ENCODE results near the gene ARHGAP29. TPM values are rescaled to one million over a fixed set of nuclear protein-coding genes. Genes with fewer than 3 reads are reported as not detected.

Gene ARHGAP29
- total and polyA plus RNA-seq, 2 experiments from 2014 or later = 114 to 152 TPM

GRCh38 chr1:94255476-94255875 lies 18.1 kb upstream of the ARHGAP29 start:
- Histone ChIP-seq H3K36me3 (ENCODE audit: low read depth) (no peaks in the 10 kb centered on the region), H3F3A (ENCODE audit: insufficient read depth) (peaks cover 57% of the 10 kb centered on the region), H3K4me3 (no peak overlapping the region), H4K20me1 (ENCODE audit: insufficient read depth) (no peaks in the 10 kb centered on the region), H3K4me2 (ENCODE audit: unreplicated experiment) (peak overlapping the region; percentile 43), H3K27ac (peak overlapping the region; percentile 25), H3K9me2 (ENCODE audit: insufficient read depth) (no peaks in the 10 kb centered on the region), H3K27me3 (replicated peaks; ENCODE audit: insufficient read depth) (no peaks in the 10 kb centered on the region), H3K79me2 (ENCODE audit: insufficient read depth) (peaks cover 9% of the 10 kb centered on the region; the same call in 1 of the 2 replicates), H2AFZ (no peak overlapping the region), H3K9me3 (ENCODE audit: low read depth) (no peaks in the 10 kb centered on the region), H3K9ac (no peak overlapping the region), H3K4me1 (ENCODE audit: insufficient read depth) (peaks cover 53% of the 10 kb centered on the region)
- no peak for TF ChIP-seq EZH2phosphoT487 (IDR thresholded peaks at IDR 0.05; ENCODE audit: insufficient read depth, low read depth)
- no peak for TF ChIP-seq EZH2 (IDR thresholded peaks at IDR 0.05; ENCODE audit: insufficient read depth, poor library complexity, severe bottlenecking)
- WGBS, 2 experiments (ENCODE audit: low coverage in 1 of 2, low lambda C conversion rate in 2 of 2, missing lambda C conversion rate in 2 of 2) = 22 to 25% methylated on average over 2 of the region's 2 CpGs
- DNase-seq = peak; percentile 76
- in situ Hi-C loops (cut with MboI) = no loop called here

GRCh38 chr1:94254073-94254810 lies 16.9 kb upstream of the ARHGAP29 start:
- Histone ChIP-seq H3K9ac (no peak overlapping the region), H4K20me1 (ENCODE audit: insufficient read depth) (no peaks in the 10 kb centered on the region), H3K27me3 (replicated peaks; ENCODE audit: insufficient read depth) (no peaks in the 10 kb centered on the region), H3K27ac (peak overlapping the region; percentile 46), H3K9me2 (ENCODE audit: insufficient read depth) (no peaks in the 10 kb centered on the region), H3K4me1 (ENCODE audit: insufficient read depth) (peaks cover 44% of the 10 kb centered on the region), H3K9me3 (ENCODE audit: low read depth) (no peaks in the 10 kb centered on the region), H3F3A (ENCODE audit: insufficient read depth) (peaks cover 51% of the 10 kb centered on the region), H3K79me2 (ENCODE audit: insufficient read depth) (peaks cover 9% of the 10 kb centered on the region; the same call in 1 of the 2 replicates), H3K4me2 (ENCODE audit: unreplicated experiment) (peak overlapping the region; percentile 22), H2AFZ (no peak overlapping the region; the same call in 1 of the 2 replicates), H3K4me3 (no peak overlapping the region), H3K36me3 (ENCODE audit: low read depth) (no peaks in the 10 kb centered on the region)
- DNase-seq = peak; percentile 67
- TF ChIP-seq EZH2 (IDR thresholded peaks at IDR 0.05; ENCODE audit: insufficient read depth, poor library complexity, severe bottlenecking) (no peak), EZH2phosphoT487 (IDR thresholded peaks at IDR 0.05; ENCODE audit: insufficient read depth, low read depth) (no peak)
- in situ Hi-C loops (cut with MboI) = no loop called here
- WGBS, 2 experiments (ENCODE audit: low coverage in 1 of 2, low lambda C conversion rate in 2 of 2, missing lambda C conversion rate in 2 of 2) = 33 to 35% methylated on average over 3 of the region's 3 CpGs

- no peaks in the 10 kb centered on the region for H3K9me2 ChIP-seq (ENCODE audit: insufficient read depth)
- no peaks in the 10 kb centered on the region for H3K9me3 ChIP-seq (ENCODE audit: low read depth)
- peaks cover 44% of the 10 kb centered on the region for H3K4me1 ChIP-seq (ENCODE audit: insufficient read depth)
- no peak for DNase-seq
- no peaks in the 10 kb centered on the region for H4K20me1 ChIP-seq (ENCODE audit: insufficient read depth)
- no peak for TF ChIP-seq EZH2phosphoT487 (IDR thresholded peaks at IDR 0.05; ENCODE audit: insufficient read depth, low read depth)
- H3K9ac ChIP-seq = no peak overlapping the region
- WGBS, 2 experiments (ENCODE audit: low coverage in 1 of 2, low lambda C conversion rate in 2 of 2, missing lambda C conversion rate in 2 of 2) = 91 to 95% methylated on average over 9 of the region's 9 CpGs
- H3K36me3 ChIP-seq (ENCODE audit: low read depth) = no peaks in the 10 kb centered on the region
- no peak overlapping the region for H2AFZ ChIP-seq
- H3K4me2 ChIP-seq (ENCODE audit: unreplicated experiment) = no peak overlapping the region
- no peak overlapping the region for H3K4me3 ChIP-seq
- peak overlapping the region; percentile 46; the same call in 1 of the 2 replicates for H3K27ac ChIP-seq
- in situ Hi-C loops (cut with MboI) = no loop called here
- H3F3A ChIP-seq (ENCODE audit: insufficient read depth) = peaks cover 52% of the 10 kb centered on the region
- no peaks in the 10 kb centered on the region for H3K27me3 ChIP-seq (replicated peaks; ENCODE audit: insufficient read depth)
- H3K79me2 ChIP-seq (ENCODE audit: insufficient read depth) = peaks cover 9% of the 10 kb centered on the region; the same call in 1 of the 2 replicates
These were observed 16.2 kb upstream of the ARHGAP29 start for GRCh38 chr1:94253456-94254017.

GRCh38 chr1:94250341-94250740 lies 13.0 kb upstream of the ARHGAP29 start:
- TF ChIP-seq EZH2 (IDR thresholded peaks at IDR 0.05; ENCODE audit: insufficient read depth, poor library complexity, severe bottlenecking) = no peak
- TF ChIP-seq EZH2phosphoT487 (IDR thresholded peaks at IDR 0.05; ENCODE audit: insufficient read depth, low read depth) = no peak
- Histone ChIP-seq H3K36me3 (ENCODE audit: low read depth) (no peaks in the 10 kb centered on the region), H4K20me1 (ENCODE audit: insufficient read depth) (no peaks in the 10 kb centered on the region), H3K79me2 (ENCODE audit: insufficient read depth) (peaks cover 22% of the 10 kb centered on the region), H3K27ac (no peak overlapping the region), H3K9ac (no peak overlapping the region), H3K9me2 (ENCODE audit: insufficient read depth) (no peaks in the 10 kb centered on the region), H3K4me3 (no peak overlapping the region), H2AFZ (no peak overlapping the region), H3K4me2 (ENCODE audit: unreplicated experiment) (no peak overlapping the region), H3K27me3 (replicated peaks; ENCODE audit: insufficient read depth) (no peaks in the 10 kb centered on the region), H3F3A (ENCODE audit: insufficient read depth) (peaks cover 48% of the 10 kb centered on the region), H3K9me3 (ENCODE audit: low read depth) (no peaks in the 10 kb centered on the region), H3K4me1 (ENCODE audit: insufficient read depth) (peaks cover 39% of the 10 kb centered on the region)
- 49 to 50% methylated on average over 3 of the region's 3 CpGs for WGBS, 2 experiments (ENCODE audit: low coverage in 1 of 2, low lambda C conversion rate in 2 of 2, missing lambda C conversion rate in 2 of 2)
- DNase-seq = no peak
- in situ Hi-C loops (cut with MboI) = no loop called here
